Gastrocnemius medialis (tissue), 4 donors: ENCODE results near the gene PPP1R16B. TPM values are rescaled to one million over a fixed set of nuclear protein-coding genes. Genes with fewer than 3 reads are reported as not detected.

ENCODE experiments used
- ATAC-seq, 2 donors: fragments of 150-250 bp; one replicate each; pipeline ENCODE4 v1.9.1; 2016
- DNase-seq, 2 donors: peaks; one replicate each; pipeline ENCODE4 v3.0.0-alpha.2; 2019
- H3K27ac ChIP-seq, 4 donors: fragments of 200-600 bp; sonication (generic); 1 replicate in 1 of 4; 2 replicates in 3 of 4; pipeline ENCODE4 v1.5.1; 2016 to 2018; ENCODE audit warnings: mild to moderate bottlenecking in 2 of 4, moderate library complexity in 1 of 4
- H3K27me3 ChIP-seq, 3 donors: fragments of 200-600 bp; sonication (generic) in 2 of 3; 1 replicate in 1 of 3; 2 replicates in 2 of 3; pipeline versions ENCODE4 v1.5.1 to v1.6.0; 2016 to 2019; ENCODE audit warnings: mild to moderate bottlenecking in 1 of 3, moderate library complexity in 1 of 3
- H3K36me3 ChIP-seq, 2 donors: fragments of 200-600 bp; sonication (generic) in 1 of 2; one replicate each; pipeline ENCODE4 v1.5.1; 2017 to 2018
- H3K4me1 ChIP-seq, 2 donors: fragments of 200-600 bp; sonication (generic) in 1 of 2; one replicate each; pipeline ENCODE4 v1.5.1; 2016 to 2017; ENCODE audit warnings: mild to moderate bottlenecking in 2 of 2
- H3K4me3 ChIP-seq, 4 donors: fragments of 200-600 bp; sonication (generic) in 3 of 4; 1 replicate in 1 of 4; 2 replicates in 3 of 4; pipeline ENCODE4 v1.5.1; 2016 to 2019; ENCODE audit warnings: mild to moderate bottlenecking in 2 of 4
- H3K9me3 ChIP-seq, 3 donors: fragments of 200-600 bp; sonication (generic) in 2 of 3; 1 replicate in 1 of 3; 2 replicates in 2 of 3; pipeline ENCODE4 v1.5.1; 2016 to 2019
- POLR2A ChIP-seq, 2 donors: fragments of 450-650 bp; IDR thresholded peaks; one replicate each; pipeline ENCODE4 v1.6.1; 2017; ENCODE audit warnings: antibody characterized with exemption in 2 of 2, mild to moderate bottlenecking in 2 of 2, moderate library complexity in 2 of 2
- in situ Hi-C, 4 donors: fragments of 200-750 bp; cut with MboI; loops; one replicate each; pipeline versions ENCODE4 v1.15.0 to v1.8.0; 2017; ENCODE audit warnings: low sequenced_read_pairs in 4 of 4
- intact Hi-C: fragments of 100-400 bp; cut with DNase I; formaldehyde crosslinking; loops from one replicate; pipeline ENCODE4 v1.15.1; 2023; ENCODE audit warnings: low total_unique reads
- total RNA-seq, 4 donors: library from RNA; depleted of rRNA; stranded (reverse); fragments of >200 nt; gene quantifications; one replicate each; pipeline versions ENCODE4 v1.1.0 to v1.2.3, GENCODE V29; 2016
- TF ChIP-seq, protein P1 (sequence below), 5 experiments: fragments of 450-650 bp in 3 of 5; fragments of 200-600 bp in 2 of 5; sonication (generic) in 2 of 5; IDR thresholded peaks in 4 of 5; conservative IDR thresholded peaks in 1 of 5; 1 replicate in 4 of 5; 2 replicates in 1 of 5; pipeline ENCODE4 v1.5.1; 2016 to 2019; ENCODE audit warnings: antibody characterized with exemption in 5 of 5, mild to moderate bottlenecking in 3 of 5, moderate library complexity in 3 of 5

Gene PPP1R16B
- total RNA-seq, 4 donors from 2014 or later: 0.16 to 2.4 (median 0.59) TPM

- Histone ChIP-seq H3K27ac (no peak overlapping the region), H3K9me3 (no peaks in the 10 kb centered on the region), H3K4me3 (no peak overlapping the region), H3K36me3 (no peaks in the 10 kb centered on the region), H3K4me1 (peaks cover 0 to 11% of the 10 kb centered on the region in 2 donors), H3K27me3 (peaks cover 0 to 2% (median 0%) of the 10 kb centered on the region in 3 donors)
- in situ Hi-C loops (no loop called here), intact Hi-C loops (no loop called here)
- TF ChIP-seq, protein P1, sequence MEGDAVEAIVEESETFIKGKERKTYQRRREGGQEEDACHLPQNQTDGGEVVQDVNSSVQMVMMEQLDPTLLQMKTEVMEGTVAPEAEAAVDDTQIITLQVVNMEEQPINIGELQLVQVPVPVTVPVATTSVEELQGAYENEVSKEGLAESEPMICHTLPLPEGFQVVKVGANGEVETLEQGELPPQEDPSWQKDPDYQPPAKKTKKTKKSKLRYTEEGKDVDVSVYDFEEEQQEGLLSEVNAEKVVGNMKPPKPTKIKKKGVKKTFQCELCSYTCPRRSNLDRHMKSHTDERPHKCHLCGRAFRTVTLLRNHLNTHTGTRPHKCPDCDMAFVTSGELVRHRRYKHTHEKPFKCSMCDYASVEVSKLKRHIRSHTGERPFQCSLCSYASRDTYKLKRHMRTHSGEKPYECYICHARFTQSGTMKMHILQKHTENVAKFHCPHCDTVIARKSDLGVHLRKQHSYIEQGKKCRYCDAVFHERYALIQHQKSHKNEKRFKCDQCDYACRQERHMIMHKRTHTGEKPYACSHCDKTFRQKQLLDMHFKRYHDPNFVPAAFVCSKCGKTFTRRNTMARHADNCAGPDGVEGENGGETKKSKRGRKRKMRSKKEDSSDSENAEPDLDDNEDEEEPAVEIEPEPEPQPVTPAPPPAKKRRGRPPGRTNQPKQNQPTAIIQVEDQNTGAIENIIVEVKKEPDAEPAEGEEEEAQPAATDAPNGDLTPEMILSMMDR (IDR thresholded peaks at IDR 0.05 in 4 of 5, conservative IDR thresholded peaks at IDR 0.05 in 1 of 5): no peak
- TF ChIP-seq POLR2A (IDR thresholded peaks at IDR 0.05): no peak
- ATAC-seq (peak in 1 of 2 donors; percentile 39), DNase-seq (no peak)
Measured at GRCh38 chr20:38825901-38826625, 20.6 kb downstream of the PPP1R16B start.

GRCh38 chr20:38827770-38828281 is 22.3 kb downstream of the PPP1R16B start:
- Histone ChIP-seq H3K4me1 (peaks cover 0 to 11% of the 10 kb centered on the region in 2 donors), H3K36me3 (no peaks in the 10 kb centered on the region), H3K9me3 (no peaks in the 10 kb centered on the region), H3K4me3 (no peak overlapping the region), H3K27me3 (no peaks in the 10 kb centered on the region), H3K27ac (peak overlapping the region in 3 of 4 donors; percentile 22 to 44 (median 28))
- in situ Hi-C loops: no loop called here
- TF ChIP-seq POLR2A (IDR thresholded peaks at IDR 0.05): no peak
- TF ChIP-seq, protein P1 (IDR thresholded peaks at IDR 0.05 in 4 of 5, conservative IDR thresholded peaks at IDR 0.05 in 1 of 5): no peak
- intact Hi-C loops: no loop called here
- DNase-seq: no peak
- ATAC-seq: no peak

DNA sequence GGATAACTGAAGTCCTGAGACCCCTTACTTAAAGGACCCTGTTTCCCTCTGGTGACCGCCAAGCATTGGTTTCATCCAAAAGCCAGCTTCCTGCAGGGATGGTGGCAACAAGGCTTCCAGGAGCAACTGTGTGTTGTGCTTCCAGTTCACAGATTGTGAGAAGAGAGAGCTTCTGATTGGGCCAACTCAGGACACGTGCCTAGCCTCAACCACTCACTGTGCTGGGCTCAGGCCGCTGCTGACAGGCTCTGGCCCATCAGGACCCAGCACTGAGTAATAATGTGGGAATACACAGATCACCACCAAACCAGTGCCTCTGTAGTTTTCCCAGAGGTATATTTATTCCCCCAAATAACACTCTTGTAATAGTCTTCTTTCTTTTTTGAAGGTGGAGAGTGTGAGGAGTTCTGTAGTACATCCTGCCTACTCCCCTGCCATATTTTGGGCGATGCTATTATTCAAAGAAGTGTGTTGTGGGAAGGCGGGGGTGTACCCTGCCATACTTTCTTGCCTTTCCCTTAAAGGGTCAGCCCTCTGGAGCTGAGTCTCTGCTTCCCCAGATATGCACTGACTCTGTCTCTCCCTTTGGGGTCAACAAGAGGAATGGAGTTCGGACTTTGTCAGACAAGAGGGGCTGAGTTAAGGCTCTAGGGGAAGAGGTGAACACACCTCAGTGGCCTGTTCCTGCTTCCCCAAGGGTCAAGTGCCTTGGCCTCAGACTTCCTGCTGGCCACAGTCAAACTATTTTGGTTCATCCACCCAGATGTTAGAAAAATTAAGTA is 23.2 kb downstream of the PPP1R16B start:
- in situ Hi-C loops: no loop called here
- H3K27me3 ChIP-seq: peaks cover 0 to 2% (median 0%) of the 10 kb centered on the region in 3 donors
- no peaks in the 10 kb centered on the region for H3K36me3 ChIP-seq
- intact Hi-C loops: no loop called here
- H3K4me3 ChIP-seq: no peak overlapping the region
- ATAC-seq (no peak), DNase-seq (no peak)
- no peak for TF ChIP-seq POLR2A (IDR thresholded peaks at IDR 0.05)
- TF ChIP-seq, protein P1 (IDR thresholded peaks at IDR 0.05 in 4 of 5, conservative IDR thresholded peaks at IDR 0.05 in 1 of 5): no peak
- peak overlapping the region in 2 of 4 donors; percentile 28 to 44 for H3K27ac ChIP-seq
- peaks cover 0 to 11% of the 10 kb centered on the region in 2 donors for H3K4me1 ChIP-seq
- no peaks in the 10 kb centered on the region for H3K9me3 ChIP-seq

- no peaks in the 10 kb centered on the region for H3K36me3 ChIP-seq
- TF ChIP-seq, protein P1 (IDR thresholded peaks at IDR 0.05 in 4 of 5, conservative IDR thresholded peaks at IDR 0.05 in 1 of 5): no peak
- TF ChIP-seq POLR2A (IDR thresholded peaks at IDR 0.05): no peak
- in situ Hi-C loops: no loop called here
- H3K4me1 ChIP-seq: peaks cover 0 to 11% of the 10 kb centered on the region in 2 donors
- intact Hi-C loops: no loop called here
- no peak overlapping the region for H3K4me3 ChIP-seq
- H3K9me3 ChIP-seq: no peaks in the 10 kb centered on the region
- H3K27me3 ChIP-seq: peaks cover 0 to 2% (median 0%) of the 10 kb centered on the region in 3 donors
- ATAC-seq (no peak), DNase-seq (no peak)
- peak overlapping the region in 1 of 4 donors; percentile 16 for H3K27ac ChIP-seq
Measured at GRCh38 chr20:38829296-38829875, 23.9 kb downstream of the PPP1R16B start.
